ENCODE measurements around the gene TMEM150C. TPM values are rescaled to one million over a fixed set of nuclear protein-coding genes. Genes with fewer than 3 reads are reported as not detected.
"Not testable (repeated sequence)": the region's sequence is repeated elsewhere in the genome, so short reads cannot be mapped to it uniquely, and the experiment has no call there.

Gene TMEM150C
- total RNA-seq, 4 donors from 2014 or later, result 3.4 to 15.5 (median 7.3) TPM

DNA sequence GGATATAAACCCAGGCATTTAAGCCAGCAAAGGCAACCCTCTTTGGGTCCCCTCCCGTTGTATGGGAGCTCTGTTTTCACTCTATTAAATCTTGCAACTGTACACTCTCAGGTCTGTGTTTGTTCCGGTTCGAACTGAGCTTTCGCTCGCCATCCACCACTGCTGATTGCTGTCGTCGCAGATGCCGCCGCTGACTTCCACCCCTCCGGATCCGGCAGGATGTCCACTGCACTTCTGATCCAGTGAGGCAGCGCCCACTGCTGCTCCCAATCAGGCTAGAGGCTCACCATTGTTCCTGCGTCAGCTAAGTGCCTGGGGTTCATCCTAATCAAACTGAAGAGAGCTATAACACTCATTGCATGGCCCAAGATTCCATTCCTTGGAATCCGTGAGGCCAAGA, 82.2 kb downstream of the TMEM150C start:
- no peak for DNase-seq (ENCODE audit: low spot score in 2 of 2)
- TF ChIP-seq, protein P1, sequence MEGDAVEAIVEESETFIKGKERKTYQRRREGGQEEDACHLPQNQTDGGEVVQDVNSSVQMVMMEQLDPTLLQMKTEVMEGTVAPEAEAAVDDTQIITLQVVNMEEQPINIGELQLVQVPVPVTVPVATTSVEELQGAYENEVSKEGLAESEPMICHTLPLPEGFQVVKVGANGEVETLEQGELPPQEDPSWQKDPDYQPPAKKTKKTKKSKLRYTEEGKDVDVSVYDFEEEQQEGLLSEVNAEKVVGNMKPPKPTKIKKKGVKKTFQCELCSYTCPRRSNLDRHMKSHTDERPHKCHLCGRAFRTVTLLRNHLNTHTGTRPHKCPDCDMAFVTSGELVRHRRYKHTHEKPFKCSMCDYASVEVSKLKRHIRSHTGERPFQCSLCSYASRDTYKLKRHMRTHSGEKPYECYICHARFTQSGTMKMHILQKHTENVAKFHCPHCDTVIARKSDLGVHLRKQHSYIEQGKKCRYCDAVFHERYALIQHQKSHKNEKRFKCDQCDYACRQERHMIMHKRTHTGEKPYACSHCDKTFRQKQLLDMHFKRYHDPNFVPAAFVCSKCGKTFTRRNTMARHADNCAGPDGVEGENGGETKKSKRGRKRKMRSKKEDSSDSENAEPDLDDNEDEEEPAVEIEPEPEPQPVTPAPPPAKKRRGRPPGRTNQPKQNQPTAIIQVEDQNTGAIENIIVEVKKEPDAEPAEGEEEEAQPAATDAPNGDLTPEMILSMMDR (IDR thresholded peaks at IDR 0.05), result no peak
- no peak for TF ChIP-seq POLR2A (IDR thresholded peaks at IDR 0.05)
- intact Hi-C loops (cut with DNase I; ENCODE audit: low total_unique reads), result no loop called here
- WGBS, 2 donors, result 97% methylated on average over 14 of the region's 14 CpGs
- H3K4me3 ChIP-seq (ENCODE audit: low read depth, poor library complexity, severe bottlenecking), result no peak overlapping the region

- whole genome bisulfite sequencing, 2 donors, result 76 to 82% methylated on average over 9 of the region's 9 CpGs
- peak in 1 of 2 donors; percentile 2 for DNase-seq (ENCODE audit: low spot score in 2 of 2)
- intact Hi-C loops (cut with DNase I; ENCODE audit: low total_unique reads); H3K4me3 ChIP-seq (ENCODE audit: low read depth, poor library complexity, severe bottlenecking): not testable (repeated sequence)
These were observed 84.3 kb downstream of the TMEM150C start for GRCh38 chr4:82477469-82477868.

- H3K4me3 ChIP-seq (ENCODE audit: low read depth, poor library complexity, severe bottlenecking); intact Hi-C loops (cut with DNase I; ENCODE audit: low total_unique reads); DNase-seq (ENCODE audit: low spot score in 2 of 2): not testable (repeated sequence)
- WGBS, 2 donors, result 94 to 95% methylated on average over 7 of the region's 7 CpGs
These were observed 85.9 kb downstream of the TMEM150C start for GRCh38 chr4:82475931-82476330.

DNA sequence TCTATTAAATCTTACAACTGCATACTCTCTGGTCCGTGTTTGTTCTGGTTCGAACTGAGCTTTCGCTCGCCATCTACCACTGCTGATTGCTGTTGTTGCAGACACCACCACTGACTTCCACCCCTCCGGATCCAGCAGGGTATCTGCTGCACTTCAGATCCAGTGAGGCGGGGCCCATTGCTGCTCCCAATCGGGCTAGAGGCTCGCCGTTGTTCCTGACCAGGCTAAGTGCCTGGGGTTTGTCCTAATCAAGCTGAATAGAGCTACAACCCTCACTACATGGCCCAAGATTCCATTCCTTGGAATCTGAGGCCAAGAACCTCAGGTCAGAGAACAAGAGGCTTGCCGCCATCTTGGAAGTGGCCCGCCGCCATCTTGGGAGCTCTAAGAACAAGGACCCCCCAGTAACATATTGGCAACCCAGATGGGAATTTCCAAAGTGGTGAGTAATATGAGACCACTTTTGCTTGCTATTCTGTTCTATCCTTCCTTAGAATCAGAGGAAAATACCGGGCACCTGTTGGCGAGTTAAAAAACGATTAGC, 88.1 kb downstream of the TMEM150C start:
- TF ChIP-seq, protein P1 (IDR thresholded peaks at IDR 0.05), result no peak
- TF ChIP-seq POLR2A (IDR thresholded peaks at IDR 0.05), result no peak
- 95 to 96% methylated on average over 15 of the region's 15 CpGs for WGBS, 2 donors
- H3K4me3 ChIP-seq (ENCODE audit: low read depth, poor library complexity, severe bottlenecking), result no peak overlapping the region
- intact Hi-C loops (cut with DNase I; ENCODE audit: low total_unique reads), result no loop called here
- peak in 1 of 2 donors; percentile 9 for DNase-seq (ENCODE audit: low spot score in 2 of 2)

GRCh38 chr4:82473080-82473479, 88.7 kb downstream of the TMEM150C start:
- 71 to 72% methylated on average over 5 of the region's 5 CpGs for WGBS, 2 donors
- peak in 1 of 2 donors; percentile 5 for DNase-seq (ENCODE audit: low spot score in 2 of 2)
- intact Hi-C loops (cut with DNase I; ENCODE audit: low total_unique reads); H3K4me3 ChIP-seq (ENCODE audit: low read depth, poor library complexity, severe bottlenecking): not testable (repeated sequence)

- DNase-seq (ENCODE audit: low spot score in 2 of 2), result no peak
- intact Hi-C loops (cut with DNase I; ENCODE audit: low total_unique reads), result loop anchor here (10.0 kb wide), 1 partner anchor 265 kb away; no protein-coding TSS in a partner anchor
- H3K4me3 ChIP-seq (ENCODE audit: low read depth, poor library complexity, severe bottlenecking), result no peak overlapping the region
- TF ChIP-seq, protein P1 (IDR thresholded peaks at IDR 0.05), result no peak
- TF ChIP-seq POLR2A (IDR thresholded peaks at IDR 0.05), result no peak
- WGBS, 2 donors, result 73 to 75% methylated on average over 2 of the region's 2 CpGs
These were observed 91.9 kb downstream of the TMEM150C start for GRCh38 chr4:82469791-82470345.

GRCh38 chr4:82467471-82467870, 94.3 kb downstream of the TMEM150C start:
- WGBS, 2 donors, result 43 to 55% methylated on average over 3 of the region's 3 CpGs
- DNase-seq (ENCODE audit: low spot score in 2 of 2), result no peak
- intact Hi-C loops (cut with DNase I; ENCODE audit: low total_unique reads), result loop anchor here (10.0 kb wide), 1 partner anchor 267 kb away; no protein-coding TSS in a partner anchor
- TF ChIP-seq, protein P1 (IDR thresholded peaks at IDR 0.05), result no peak
- TF ChIP-seq POLR2A (IDR thresholded peaks at IDR 0.05), result no peak
- no peak overlapping the region for H3K4me3 ChIP-seq (ENCODE audit: low read depth, poor library complexity, severe bottlenecking)
